Kidney (tissue), 14 donors: ENCODE results near the gene SF3B3. TPM values are rescaled to one million over a fixed set of nuclear protein-coding genes. Genes with fewer than 3 reads are reported as not detected.
A peak's percentile ranks its signal among the peaks of the same experiment; 100 is the strongest.

ENCODE experiments used
- DNase-seq, 5 donors: peaks; one replicate each; pipeline ENCODE4 v3.0.0-alpha.2; 2013 to 2020
- FAIRE-seq: peaks from 2 replicates; lab custom pipeline; 2012; peaks lifted over from hg19 to GRCh38; lab: Jason Lieb, UNC
- H3K27ac ChIP-seq, 2 donors: one replicate each; pipeline ENCODE4 v1.7.0; 2013; ENCODE audit warnings: low read depth in 2 of 2, low read length in 2 of 2, inconsistent platforms in 1 of 2
- H3K27me3 ChIP-seq: one replicate; pipeline ENCODE4 v1.7.1; 2013; ENCODE audit warnings: low read length, inconsistent platforms; ENCODE audit not compliant: control insufficient read depth, insufficient read depth
- H3K36me3 ChIP-seq, 3 donors: one replicate each; pipeline versions ENCODE4 v1.7.0 to v1.7.1; 2013; ENCODE audit warnings: low read length in 3 of 3, control low read depth in 1 of 3, inconsistent platforms in 1 of 3; ENCODE audit not compliant: insufficient read depth in 3 of 3, control insufficient read depth in 2 of 3
- H3K4me1 ChIP-seq, 3 donors: one replicate each; pipeline versions ENCODE4 v1.7.0 to v1.7.1; 2013; ENCODE audit warnings: low read length in 3 of 3, inconsistent platforms in 1 of 3, low read depth in 1 of 3; ENCODE audit not compliant: control insufficient read depth in 2 of 3, insufficient read depth in 2 of 3
- H3K4me3 ChIP-seq, 3 donors: one replicate each; pipeline versions ENCODE4 v1.7.0 to v1.8.1; 2013; ENCODE audit warnings: low read length in 3 of 3, control low read depth in 1 of 3, inconsistent platforms in 1 of 3
- H3K9ac ChIP-seq, 3 donors: one replicate each; pipeline versions ENCODE4 v1.7.0 to v1.7.1; 2013; ENCODE audit warnings: low read length in 3 of 3, control low read depth in 1 of 3, inconsistent platforms in 1 of 3
- H3K9me3 ChIP-seq, 3 donors: one replicate each; pipeline versions ENCODE4 v1.7.0 to v1.7.1; 2013; ENCODE audit warnings: low read length in 3 of 3, control low read depth in 1 of 3, inconsistent platforms in 1 of 3; ENCODE audit not compliant: control insufficient read depth in 2 of 3, insufficient read depth in 1 of 3
- intact Hi-C: fragments of 100-400 bp; cut with DNase I; formaldehyde crosslinking; loops from one replicate; pipeline ENCODE4 v1.11.1; 2022
- polyA plus RNA-seq: library from polyadenylated mRNA; stranded (reverse); fragments of 350-450 nt; fragmentation: Illumina TruSeq; extraction: RNeasy Lipid Tissue Mini Kit (QIAGEN cat#74804); gene quantifications from one replicate; pipeline ENCODE4 v1.2.3, GENCODE V29; 2014; ENCODE audit warnings: low read depth, low replicate concordance; ENCODE audit not compliant: insufficient read depth
- total RNA-seq: library from RNA; stranded (reverse); fragmentation: NEBNext Ultra II Directional; extraction: Animal tissue kit (Norgen Biotek cat#: 25700); gene quantifications from one replicate; pipeline ENCODE4 v1.2.1, GENCODE V29; 2021
- TF ChIP-seq, protein P1 (sequence below): IDR thresholded peaks from 3 replicates; pipeline ENCODE4 v1.5.1; 2012; ENCODE audit warnings: mild to moderate bottlenecking, moderate library complexity, borderline replicate concordance; ENCODE audit not compliant: insufficient read depth; ENCODE audit errors: extremely low read depth
- donor health status: control.
- donor health status: control.
- donor health status: control.
- donor health status: control.
- donor health status: control.
- donor health status: DM: yes; HTN: yes; CAD: no.
- donor health status: Normal renal cell carcinoma (clear cell type).

SF3B3 gene
- total and polyA plus RNA-seq, 2 donors from 2014 or later, result 92.9 to 246 TPM

DNA sequence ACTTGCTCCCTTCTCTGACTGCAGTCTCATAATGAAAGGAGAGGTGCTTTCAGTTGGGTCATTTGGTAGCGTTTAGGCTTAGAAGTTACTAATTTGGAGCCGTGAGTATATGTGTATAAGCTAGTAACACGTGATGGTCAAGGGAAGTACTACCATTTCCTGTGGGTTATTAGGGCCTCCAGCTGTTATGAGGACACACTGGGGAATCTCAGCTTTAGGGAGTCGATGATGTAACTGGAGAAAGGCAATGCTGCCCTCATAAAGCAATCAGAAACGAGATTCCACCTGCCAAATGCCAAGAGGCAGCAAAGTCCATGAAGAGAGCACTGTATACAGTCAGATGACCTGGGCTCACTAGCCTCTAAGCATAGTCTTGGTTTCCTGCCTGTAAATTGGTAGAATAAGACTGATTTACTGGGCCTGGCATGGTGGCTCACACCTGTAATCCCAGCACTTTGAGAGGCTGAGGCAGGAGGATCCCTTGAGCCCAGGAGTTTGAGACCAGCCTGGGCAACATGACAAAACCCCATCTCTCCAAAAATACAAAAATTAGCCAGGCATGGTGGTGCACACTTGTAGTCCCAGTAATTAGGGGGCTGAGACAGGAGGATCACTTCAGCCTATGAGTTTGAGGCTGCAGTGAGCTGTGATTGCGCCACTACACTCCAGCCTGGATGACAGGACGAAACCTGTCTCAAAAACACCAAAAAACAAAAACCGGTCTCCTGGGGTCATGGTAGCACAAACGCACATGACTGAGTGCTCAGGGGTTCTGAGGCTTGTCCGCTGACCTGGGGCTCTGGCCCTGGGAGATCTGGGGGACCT, 53.0 kb downstream of the SF3B3 start:
- no peak overlapping the region for H3K27ac ChIP-seq
- intact Hi-C loops, result no loop called here
- TF ChIP-seq, protein P1, sequence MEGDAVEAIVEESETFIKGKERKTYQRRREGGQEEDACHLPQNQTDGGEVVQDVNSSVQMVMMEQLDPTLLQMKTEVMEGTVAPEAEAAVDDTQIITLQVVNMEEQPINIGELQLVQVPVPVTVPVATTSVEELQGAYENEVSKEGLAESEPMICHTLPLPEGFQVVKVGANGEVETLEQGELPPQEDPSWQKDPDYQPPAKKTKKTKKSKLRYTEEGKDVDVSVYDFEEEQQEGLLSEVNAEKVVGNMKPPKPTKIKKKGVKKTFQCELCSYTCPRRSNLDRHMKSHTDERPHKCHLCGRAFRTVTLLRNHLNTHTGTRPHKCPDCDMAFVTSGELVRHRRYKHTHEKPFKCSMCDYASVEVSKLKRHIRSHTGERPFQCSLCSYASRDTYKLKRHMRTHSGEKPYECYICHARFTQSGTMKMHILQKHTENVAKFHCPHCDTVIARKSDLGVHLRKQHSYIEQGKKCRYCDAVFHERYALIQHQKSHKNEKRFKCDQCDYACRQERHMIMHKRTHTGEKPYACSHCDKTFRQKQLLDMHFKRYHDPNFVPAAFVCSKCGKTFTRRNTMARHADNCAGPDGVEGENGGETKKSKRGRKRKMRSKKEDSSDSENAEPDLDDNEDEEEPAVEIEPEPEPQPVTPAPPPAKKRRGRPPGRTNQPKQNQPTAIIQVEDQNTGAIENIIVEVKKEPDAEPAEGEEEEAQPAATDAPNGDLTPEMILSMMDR, result no peak
- H3K36me3 ChIP-seq, result peaks cover 2 to 10% (median 6%) of the 10 kb centered on the region in 3 donors
- peaks cover 0 to 5% (median 0%) of the 10 kb centered on the region in 3 donors for H3K4me1 ChIP-seq
- no peaks in the 10 kb centered on the region for H3K27me3 ChIP-seq
- no peaks in the 10 kb centered on the region for H3K9me3 ChIP-seq
- no peak for FAIRE-seq
- no peak overlapping the region for H3K4me3 ChIP-seq
- H3K9ac ChIP-seq, result no peak overlapping the region
- DNase-seq, result peak in 2 of 5 donors; percentile 64 to 70

- intact Hi-C loops, result no loop called here
- H3K9me3 ChIP-seq, result no peaks in the 10 kb centered on the region
- no peak overlapping the region for H3K9ac ChIP-seq
- peak in 1 of 5 donors; percentile 74 for DNase-seq
- TF ChIP-seq, protein P1, result no peak
- H3K4me1 ChIP-seq, result peaks cover 0 to 5% (median 0%) of the 10 kb centered on the region in 3 donors
- H3K4me3 ChIP-seq, result no peak overlapping the region
- no peak overlapping the region for H3K27ac ChIP-seq
- H3K36me3 ChIP-seq, result peaks cover 0 to 4% (median 2%) of the 10 kb centered on the region in 3 donors
- no peaks in the 10 kb centered on the region for H3K27me3 ChIP-seq
- no peak for FAIRE-seq
These were observed 53.7 kb downstream of the SF3B3 start for GRCh38 chr16:70577256-70577698.

- Histone ChIP-seq H3K27ac (no peak overlapping the region), H3K4me3 (no peak overlapping the region), H3K9ac (no peak overlapping the region), H3K36me3 (peaks cover 0 to 2% (median 0%) of the 10 kb centered on the region in 3 donors), H3K4me1 (peaks cover 0 to 5% (median 0%) of the 10 kb centered on the region in 3 donors), H3K9me3 (no peaks in the 10 kb centered on the region), H3K27me3 (no peaks in the 10 kb centered on the region)
- TF ChIP-seq, protein P1, result no peak
- no peak for FAIRE-seq
- intact Hi-C loops, result no loop called here
- DNase-seq, result no peak
These were observed 54.4 kb downstream of the SF3B3 start for GRCh38 chr16:70578035-70578434.
